Stomach (tissue), 4 donors: Measurements from ENCODE around the gene GPR143.

Experiments used
- CTCF ChIP-seq, 7 experiments: fragments of 450-650 bp in 4 of 7; fragments of 200-600 bp in 3 of 7; sonication (generic) in 3 of 7; IDR thresholded peaks; one replicate each; pipeline ENCODE4 v1.5.1; 2016 to 2019; ENCODE audit warnings: antibody characterized with exemption in 7 of 7, control low read depth in 2 of 7, mild to moderate bottlenecking in 1 of 7
- POLR2A ChIP-seq, 4 donors: fragments of 450-650 bp; IDR thresholded peaks; one replicate each; pipeline ENCODE4 v1.6.1; 2016; ENCODE audit warnings: antibody characterized with exemption in 4 of 4, control low read depth in 2 of 4, mild to moderate bottlenecking in 1 of 4, moderate library complexity in 1 of 4
- POLR2AphosphoS5 ChIP-seq, 3 donors: sonication (generic); formaldehyde crosslinking; IDR thresholded peaks; one replicate each; pipeline ENCODE4 v1.6.1; 2016; ENCODE audit warnings: antibody characterized with exemption in 3 of 3

- TF ChIP-seq CTCF (IDR thresholded peaks at IDR 0.05) (no peak), POLR2A (IDR thresholded peaks at IDR 0.05) (no peak), POLR2AphosphoS5 (IDR thresholded peaks at IDR 0.05) (no peak)
These were observed 21.4 kb upstream of the GPR143 start for GRCh38 chrX:9786798-9787635.
